ENCODE results near the gene DOP1B. TPM values are rescaled to one million over a fixed set of nuclear protein-coding genes. Genes with fewer than 3 reads are reported as not detected.
"Not testable (repeated sequence)": the region's sequence is repeated elsewhere in the genome, so short reads cannot be mapped to it uniquely, and the experiment has no call there.

DOP1B gene
- polyA plus RNA-seq (2013, experiment 1 of 2; ENCODE audit: insufficient read length): 13.2 TPM
- 18.9 TPM for polyA plus RNA-seq (2013, experiment 2 of 2; ENCODE audit: insufficient read length)

GRCh38 chr21:36156815-36157670, at the start of gene DOP1B:
Gene DOP1B (plus strand): TSS chr21:36156824. CDS start chr21:36164734, 7,910 bp downstream.
- DNase-seq: no peak

DNA sequence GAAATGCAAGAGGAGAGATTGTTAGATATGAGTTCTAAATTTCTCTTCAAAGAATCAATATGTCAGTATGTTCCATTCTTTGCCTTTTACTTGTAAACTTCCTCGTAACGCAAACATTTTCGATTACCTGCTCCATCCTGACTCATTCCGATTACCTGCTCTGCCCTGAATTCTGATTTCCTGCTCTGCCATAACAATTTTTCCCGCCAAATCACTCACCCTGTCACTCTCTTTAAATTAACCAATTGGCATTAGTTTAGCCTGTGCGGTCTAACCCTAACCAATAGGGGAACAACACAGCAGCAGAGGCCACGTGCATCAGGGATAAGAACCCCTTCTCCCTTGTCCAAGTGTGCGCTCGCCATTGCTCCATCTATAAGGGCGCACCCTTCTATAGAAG, 46.8 kb upstream of the DOP1B start:
- no peak for DNase-seq

- no peak for DNase-seq
Observed at GRCh38 chr21:36111238-36111637, 45.4 kb upstream of the DOP1B start.

- DNase-seq: no peak
Observed at GRCh38 chr21:36113647-36114428, 42.8 kb upstream of the DOP1B start.

- no peak for DNase-seq
Observed at GRCh38 chr21:36115138-36115730, 41.4 kb upstream of the DOP1B start.

GRCh38 chr21:36117286-36117741, 39.3 kb upstream of the DOP1B start:
- DNase-seq: no peak

DNA sequence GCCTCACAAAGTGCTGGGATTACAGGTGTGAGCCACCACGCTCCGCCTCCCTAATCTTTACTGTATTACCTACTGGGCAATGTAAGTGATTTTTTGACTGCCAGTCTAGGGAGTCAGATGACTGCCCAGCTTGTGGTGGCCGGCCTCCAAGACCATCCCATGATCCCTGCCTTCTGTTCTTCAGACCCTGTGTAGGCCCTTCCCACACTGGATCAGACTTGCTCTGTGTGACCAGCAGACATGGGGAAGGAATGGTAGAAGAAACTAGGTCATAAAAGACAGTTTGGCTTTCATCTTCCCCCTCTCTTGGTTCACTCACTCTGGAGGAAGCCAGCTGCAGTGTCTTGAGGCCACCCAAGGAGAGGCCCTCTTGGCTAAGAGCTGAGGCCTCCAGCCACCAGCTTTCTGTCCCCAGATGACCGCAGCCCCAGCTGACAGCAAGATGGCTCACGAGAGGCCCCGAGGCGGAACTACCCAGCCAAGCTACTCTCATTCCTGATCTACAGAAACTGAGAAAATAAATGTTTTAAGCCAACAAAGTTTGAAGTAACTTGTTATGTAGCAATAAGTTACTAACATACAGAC, 36.2 kb upstream of the DOP1B start:
- no peak for DNase-seq

DNA sequence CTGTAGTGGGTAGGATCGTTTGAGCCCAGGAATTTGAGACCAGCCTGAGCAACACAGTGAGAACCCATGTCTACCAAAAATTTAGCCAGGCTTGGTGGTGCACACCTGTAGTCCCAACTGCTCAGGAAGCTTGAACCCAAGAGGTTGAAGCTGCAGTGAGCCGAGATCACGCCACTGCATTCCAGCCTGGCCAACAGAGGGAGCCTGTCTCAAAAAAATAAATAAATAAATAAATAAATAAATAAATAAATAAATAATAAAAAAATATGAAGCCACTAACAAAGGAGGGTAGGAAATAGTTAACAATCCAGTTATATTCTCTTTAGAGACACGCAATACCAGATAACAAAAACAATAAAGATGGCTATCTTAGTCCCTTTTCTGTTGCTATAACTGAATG, 33.6 kb upstream of the DOP1B start:
- no peak for DNase-seq

DNA sequence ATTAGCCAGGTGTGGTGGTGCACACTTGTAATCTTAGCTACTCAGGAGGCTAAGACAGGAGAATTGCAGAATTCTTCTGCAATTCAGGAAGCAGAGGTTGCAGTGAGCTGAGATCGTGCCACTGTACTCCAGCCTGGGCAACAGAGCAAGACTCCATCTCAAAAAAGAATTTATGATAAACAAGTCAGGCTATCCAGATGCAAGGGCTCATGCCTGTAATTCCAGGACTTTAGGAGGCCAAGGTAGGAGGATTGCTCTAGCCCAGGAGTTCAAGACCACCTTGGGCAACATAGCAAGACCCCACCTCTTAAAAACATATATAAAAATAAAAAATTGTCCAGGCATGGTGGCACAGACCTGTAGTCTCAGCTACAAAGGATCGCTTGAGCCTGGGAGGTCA, 32.2 kb upstream of the DOP1B start:
- no peak for DNase-seq

- peak; percentile 44 for DNase-seq
Observed at GRCh38 chr21:36125512-36126207, 31.0 kb upstream of the DOP1B start.

GRCh38 chr21:36126208-36126565, 30.4 kb upstream of the DOP1B start:
- DNase-seq: no peak

GRCh38 chr21:36126621-36127110, 30.0 kb upstream of the DOP1B start:
- no peak for DNase-seq

DNA sequence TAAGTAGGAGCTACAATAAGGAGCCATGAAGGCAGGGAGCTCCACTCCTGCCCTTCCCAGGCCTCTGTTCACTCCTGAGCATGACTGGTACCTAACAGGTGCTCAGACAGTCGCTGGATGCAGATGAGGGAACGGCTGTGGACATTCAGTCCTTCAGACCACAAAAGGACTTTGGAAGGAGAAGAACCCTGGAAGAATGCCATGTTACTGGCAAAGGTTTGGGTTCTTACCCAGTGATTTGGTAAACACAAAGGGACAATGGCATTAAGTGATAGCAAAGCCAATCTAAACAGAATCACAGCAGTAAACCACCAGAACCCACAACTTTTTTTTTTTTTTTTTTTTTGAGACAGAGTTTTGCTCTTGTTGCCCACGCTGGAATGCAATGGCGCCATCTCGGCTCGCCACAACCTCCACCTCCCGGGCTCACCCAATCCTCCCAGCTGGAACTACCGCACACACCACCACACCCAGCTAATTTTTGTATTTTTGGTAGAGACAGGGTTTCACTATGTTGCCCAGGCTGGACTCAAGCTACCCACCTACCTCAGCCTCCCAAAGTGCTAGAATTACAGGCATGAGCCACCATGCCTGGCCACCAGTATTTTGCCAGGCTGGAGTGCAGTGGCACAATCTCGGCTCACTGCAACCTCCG, 29.2 kb upstream of the DOP1B start:
- DNase-seq: no peak

GRCh38 chr21:36127977-36128376, 28.6 kb upstream of the DOP1B start:
- DNase-seq: no peak

- no peak for DNase-seq
Observed at GRCh38 chr21:36129219-36129618, 27.4 kb upstream of the DOP1B start.

GRCh38 chr21:36130414-36130762, 26.2 kb upstream of the DOP1B start:
- not testable (repeated sequence) for DNase-seq

DNA sequence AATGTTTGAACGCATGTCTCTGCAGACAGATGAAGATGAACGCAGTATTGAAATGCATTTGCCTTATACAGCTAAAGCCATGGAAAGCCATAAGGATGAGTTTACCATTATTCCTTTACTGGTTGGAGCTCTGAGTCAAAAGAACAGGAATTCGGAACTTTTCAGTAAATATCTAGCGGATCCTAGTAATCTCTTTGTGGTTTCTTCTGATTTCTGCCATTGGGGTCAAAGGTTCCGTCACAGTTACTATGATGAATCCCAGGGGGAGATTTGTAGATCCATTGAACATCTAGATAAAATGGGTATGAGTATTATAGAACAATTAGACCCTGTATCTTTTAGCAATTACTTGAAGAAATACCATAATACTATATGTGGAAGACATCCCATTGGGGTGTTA, 25.8 kb upstream of the DOP1B start:
- DNase-seq: not testable (repeated sequence)

DNA sequence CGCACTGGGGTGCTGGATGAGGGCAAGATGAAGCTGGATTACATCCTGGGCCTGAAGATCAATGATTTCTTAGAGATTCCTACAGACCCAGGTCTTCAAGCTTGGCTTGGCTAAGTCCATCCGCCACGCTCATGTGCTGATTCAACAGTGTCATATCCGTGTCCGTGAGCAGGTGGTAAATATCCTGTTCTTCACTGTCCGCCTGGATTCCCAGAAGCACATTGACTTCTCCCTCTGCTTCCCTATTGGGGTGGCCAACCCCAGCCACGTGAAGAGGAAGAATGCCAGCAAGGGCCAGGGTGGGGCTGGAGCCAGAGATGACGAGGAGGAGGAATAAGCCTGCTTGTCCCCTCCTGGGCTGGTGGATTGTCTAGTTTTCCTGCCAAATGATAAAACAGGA, 23.9 kb upstream of the DOP1B start:
- DNase-seq: no peak

- peak; percentile 53 for DNase-seq
Observed at GRCh38 chr21:36134803-36135390, 21.7 kb upstream of the DOP1B start, which contains the start of gene CBR3. Gene CBR3 (plus strand): TSS chr21:36135079. CDS start chr21:36135193, 114 bp downstream.

GRCh38 chr21:36135391-36136102, 21.1 kb upstream of the DOP1B start:
- DNase-seq: peak; percentile 87

Data from fibroblast of skin of back (primary cell).